Panc1 (cell line): Measurements from ENCODE around the gene HLA-DOB.

ENCODE experiments used
- POLR2AphosphoS5 ChIP-seq: IDR thresholded peaks from 2 replicates; pipeline ENCODE4 v1.6.1; 2012; ENCODE audit warnings: mild to moderate bottlenecking, low read depth, low read length, moderate library complexity
- SIN3A ChIP-seq: IDR thresholded peaks from 2 replicates; pipeline ENCODE4 v1.6.1; 2012; ENCODE audit warnings: low read depth, mild to moderate bottlenecking, low read length, moderate library complexity, borderline replicate concordance; ENCODE audit not compliant: insufficient read depth
- TCF7L2 ChIP-seq: IDR thresholded peaks from 2 replicates; pipeline ENCODE4 v1.6.1; 2011; ENCODE audit warnings: mild to moderate bottlenecking, low read depth, low read length, inconsistent platforms
- TF ChIP-seq, protein P1 (sequence below), 2 experiments: IDR thresholded peaks; 2 replicates each; pipeline ENCODE4 v1.6.1; 2011 to 2012; ENCODE audit warnings: low read depth in 2 of 2, control low read depth in 1 of 2, low read length in 1 of 2, mild to moderate bottlenecking in 1 of 2, moderate library complexity in 1 of 2; ENCODE audit not compliant: insufficient read depth in 1 of 2
- TF ChIP-seq, protein P2 (sequence below): fragments of 450-650 bp; IDR thresholded peaks from 2 replicates; pipeline ENCODE4 v1.5.1; 2017; ENCODE audit warnings: mild to moderate bottlenecking

DNA sequence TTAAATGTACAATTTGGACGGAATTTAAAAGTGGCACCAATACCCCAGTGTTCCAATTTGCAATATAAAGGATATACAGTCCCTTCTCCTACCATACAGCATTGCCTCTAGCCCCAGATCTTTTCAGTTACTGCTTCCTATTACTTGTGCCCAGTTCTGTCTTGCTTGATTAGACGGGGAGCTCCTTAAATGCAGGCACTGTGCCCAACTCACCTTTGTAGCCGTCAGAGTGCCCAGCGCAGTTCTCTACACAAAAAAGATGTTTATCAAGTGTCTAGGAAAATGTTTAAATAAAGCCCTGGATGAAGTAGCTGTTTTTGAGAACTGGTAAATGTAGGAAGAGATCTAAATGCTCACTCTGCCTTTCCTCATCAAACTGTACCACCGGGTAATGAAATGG lies 14.1 kb upstream of the HLA-DOB start:
- TF ChIP-seq, protein P1, sequence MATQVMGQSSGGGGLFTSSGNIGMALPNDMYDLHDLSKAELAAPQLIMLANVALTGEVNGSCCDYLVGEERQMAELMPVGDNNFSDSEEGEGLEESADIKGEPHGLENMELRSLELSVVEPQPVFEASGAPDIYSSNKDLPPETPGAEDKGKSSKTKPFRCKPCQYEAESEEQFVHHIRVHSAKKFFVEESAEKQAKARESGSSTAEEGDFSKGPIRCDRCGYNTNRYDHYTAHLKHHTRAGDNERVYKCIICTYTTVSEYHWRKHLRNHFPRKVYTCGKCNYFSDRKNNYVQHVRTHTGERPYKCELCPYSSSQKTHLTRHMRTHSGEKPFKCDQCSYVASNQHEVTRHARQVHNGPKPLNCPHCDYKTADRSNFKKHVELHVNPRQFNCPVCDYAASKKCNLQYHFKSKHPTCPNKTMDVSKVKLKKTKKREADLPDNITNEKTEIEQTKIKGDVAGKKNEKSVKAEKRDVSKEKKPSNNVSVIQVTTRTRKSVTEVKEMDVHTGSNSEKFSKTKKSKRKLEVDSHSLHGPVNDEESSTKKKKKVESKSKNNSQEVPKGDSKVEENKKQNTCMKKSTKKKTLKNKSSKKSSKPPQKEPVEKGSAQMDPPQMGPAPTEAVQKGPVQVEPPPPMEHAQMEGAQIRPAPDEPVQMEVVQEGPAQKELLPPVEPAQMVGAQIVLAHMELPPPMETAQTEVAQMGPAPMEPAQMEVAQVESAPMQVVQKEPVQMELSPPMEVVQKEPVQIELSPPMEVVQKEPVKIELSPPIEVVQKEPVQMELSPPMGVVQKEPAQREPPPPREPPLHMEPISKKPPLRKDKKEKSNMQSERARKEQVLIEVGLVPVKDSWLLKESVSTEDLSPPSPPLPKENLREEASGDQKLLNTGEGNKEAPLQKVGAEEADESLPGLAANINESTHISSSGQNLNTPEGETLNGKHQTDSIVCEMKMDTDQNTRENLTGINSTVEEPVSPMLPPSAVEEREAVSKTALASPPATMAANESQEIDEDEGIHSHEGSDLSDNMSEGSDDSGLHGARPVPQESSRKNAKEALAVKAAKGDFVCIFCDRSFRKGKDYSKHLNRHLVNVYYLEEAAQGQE (IDR thresholded peaks at IDR 0.05; ENCODE audit: insufficient read depth in 1 of 2, low read depth in 2 of 2, low read length in 1 of 2): no peak
- TF ChIP-seq, protein P2, sequence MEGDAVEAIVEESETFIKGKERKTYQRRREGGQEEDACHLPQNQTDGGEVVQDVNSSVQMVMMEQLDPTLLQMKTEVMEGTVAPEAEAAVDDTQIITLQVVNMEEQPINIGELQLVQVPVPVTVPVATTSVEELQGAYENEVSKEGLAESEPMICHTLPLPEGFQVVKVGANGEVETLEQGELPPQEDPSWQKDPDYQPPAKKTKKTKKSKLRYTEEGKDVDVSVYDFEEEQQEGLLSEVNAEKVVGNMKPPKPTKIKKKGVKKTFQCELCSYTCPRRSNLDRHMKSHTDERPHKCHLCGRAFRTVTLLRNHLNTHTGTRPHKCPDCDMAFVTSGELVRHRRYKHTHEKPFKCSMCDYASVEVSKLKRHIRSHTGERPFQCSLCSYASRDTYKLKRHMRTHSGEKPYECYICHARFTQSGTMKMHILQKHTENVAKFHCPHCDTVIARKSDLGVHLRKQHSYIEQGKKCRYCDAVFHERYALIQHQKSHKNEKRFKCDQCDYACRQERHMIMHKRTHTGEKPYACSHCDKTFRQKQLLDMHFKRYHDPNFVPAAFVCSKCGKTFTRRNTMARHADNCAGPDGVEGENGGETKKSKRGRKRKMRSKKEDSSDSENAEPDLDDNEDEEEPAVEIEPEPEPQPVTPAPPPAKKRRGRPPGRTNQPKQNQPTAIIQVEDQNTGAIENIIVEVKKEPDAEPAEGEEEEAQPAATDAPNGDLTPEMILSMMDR: no peak
- TF ChIP-seq POLR2AphosphoS5 (no peak), TCF7L2 (no peak), SIN3A (no peak)
